NCI-H748 (cell line): ENCODE measurements around the gene ANO4.
"Not testable (repeated sequence)": the region's sequence is repeated elsewhere in the genome, so short reads cannot be mapped to it uniquely, and the experiment has no call there.

Source experiments
- DNase-seq: peaks from one replicate; lab custom pipeline; 2025; ENCODE audit not compliant: unreplicated experiment; lab: John Stamatoyannopoulos, UW

Gene ANO4

GRCh38 chr12:100868487-100868886 lies 73.9 kb downstream of the ANO4 start:
- no peak for DNase-seq

DNA sequence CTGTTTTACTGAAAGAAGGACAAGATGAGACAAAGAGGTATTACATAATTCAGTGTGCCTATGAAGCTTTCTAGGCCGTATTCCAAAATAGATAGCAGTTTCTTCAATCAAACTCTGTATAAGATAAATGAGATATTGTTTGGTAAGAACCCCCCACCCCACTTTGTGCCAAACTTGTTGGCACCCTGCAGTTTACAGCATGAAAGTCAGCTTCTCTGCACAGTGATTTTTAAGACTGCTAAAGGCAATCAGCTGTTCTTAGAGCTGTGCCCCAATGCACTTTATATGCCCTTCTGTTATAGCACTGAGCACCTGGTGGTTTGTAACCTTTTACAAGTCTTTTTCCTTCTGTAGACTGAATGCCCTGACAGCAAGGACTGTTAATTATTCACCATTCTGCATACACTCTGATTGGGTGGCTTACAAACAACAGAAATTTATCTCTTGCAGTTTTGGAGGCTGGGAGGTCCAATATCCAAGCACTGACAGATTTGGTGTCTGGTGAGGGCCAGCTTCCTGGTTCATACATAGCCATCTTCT lies 76.7 kb downstream of the ANO4 start:
- no peak for DNase-seq

- no peak for DNase-seq
These were observed 80.6 kb downstream of the ANO4 start for GRCh38 chr12:100875156-100875555.

DNA sequence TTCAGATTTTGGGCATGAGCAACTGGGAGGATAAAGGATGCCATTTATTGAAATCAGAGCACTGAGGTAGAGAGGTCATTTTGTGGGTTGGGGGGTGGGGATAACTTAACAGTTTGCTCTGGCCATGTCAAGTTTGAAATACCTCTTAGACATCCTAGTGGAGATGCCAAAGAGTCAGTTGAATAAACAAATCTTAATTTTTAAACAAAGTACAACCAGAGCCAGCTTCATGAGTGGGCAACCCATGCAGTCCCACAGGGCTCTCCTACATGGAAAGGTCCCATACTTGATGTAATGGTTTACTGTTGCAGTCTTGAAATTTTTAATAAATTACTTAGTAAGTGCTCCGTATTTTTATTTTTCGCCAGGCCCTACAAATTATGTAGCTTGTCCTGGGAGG lies 81.2 kb downstream of the ANO4 start:
- no peak for DNase-seq

- DNase-seq = no peak
These were observed 83.2 kb downstream of the ANO4 start for GRCh38 chr12:100877776-100878175.

- no peak for DNase-seq
These were observed 100.6 kb downstream of the ANO4 start for GRCh38 chr12:100895192-100895591.

GRCh38 chr12:100896192-100896591 lies 101.6 kb downstream of the ANO4 start:
- DNase-seq = no peak

- no peak for DNase-seq
These were observed 102.7 kb downstream of the ANO4 start for GRCh38 chr12:100897240-100897639.

DNA sequence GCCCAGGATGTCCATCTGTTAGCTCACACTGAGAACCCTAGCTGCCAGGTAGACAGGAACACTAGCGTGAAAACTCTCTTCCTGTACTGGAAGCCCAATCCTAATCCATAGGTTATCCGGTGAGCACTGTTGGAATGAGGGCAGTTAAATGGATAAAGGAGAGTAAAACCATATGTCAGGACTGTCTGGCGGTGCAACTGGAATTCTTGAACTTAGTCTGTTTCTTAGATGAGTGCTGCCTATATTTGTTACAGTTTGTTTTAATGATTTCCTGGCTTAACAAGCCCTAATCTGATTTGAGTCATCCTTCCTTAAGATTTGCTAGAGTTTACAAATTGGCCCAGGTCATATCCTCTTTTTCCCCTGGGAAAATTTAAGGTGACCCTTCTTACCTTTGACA lies 104.7 kb downstream of the ANO4 start:
- DNase-seq = no peak

- DNase-seq = no peak
These were observed 106.2 kb downstream of the ANO4 start for GRCh38 chr12:100900808-100901207.

DNA sequence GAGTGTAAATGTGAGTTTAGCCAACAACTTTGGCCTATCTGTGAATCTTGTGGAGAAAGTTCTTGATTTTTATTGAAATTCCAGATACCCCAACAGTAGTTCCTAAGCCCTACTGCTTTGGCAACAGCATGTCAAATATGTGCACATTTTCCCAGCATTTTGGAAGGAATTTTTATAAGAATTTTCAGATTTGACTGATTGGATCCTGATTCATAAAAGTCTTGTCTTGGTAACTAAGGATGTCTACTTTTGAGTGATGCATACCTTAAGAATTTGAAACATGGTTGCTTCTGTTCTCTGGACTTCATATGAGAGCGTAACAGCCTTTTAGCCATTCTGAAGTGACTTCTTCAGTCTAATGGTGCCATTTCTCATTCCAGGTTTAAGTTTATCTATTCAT lies 106.7 kb downstream of the ANO4 start:
- DNase-seq = no peak

DNA sequence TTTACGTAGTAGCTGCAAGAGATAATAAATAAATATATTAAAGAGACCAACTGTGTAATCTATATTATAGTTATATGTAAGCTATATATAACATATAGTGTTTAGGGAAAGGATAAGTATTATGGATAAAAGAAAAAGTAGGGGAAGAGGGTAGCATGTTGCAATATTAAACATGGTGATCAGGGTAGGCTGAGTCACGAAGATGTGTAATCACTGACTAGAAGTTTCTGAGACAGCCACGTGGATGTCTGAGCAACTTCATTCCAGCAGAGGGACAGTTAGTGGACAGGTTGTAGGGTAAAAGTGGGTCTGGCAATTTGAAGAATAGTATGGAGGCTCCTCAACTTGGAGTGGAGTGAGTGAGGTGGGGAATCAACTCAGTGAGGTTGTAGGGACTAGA lies 109.7 kb downstream of the ANO4 start:
- no peak for DNase-seq

DNA sequence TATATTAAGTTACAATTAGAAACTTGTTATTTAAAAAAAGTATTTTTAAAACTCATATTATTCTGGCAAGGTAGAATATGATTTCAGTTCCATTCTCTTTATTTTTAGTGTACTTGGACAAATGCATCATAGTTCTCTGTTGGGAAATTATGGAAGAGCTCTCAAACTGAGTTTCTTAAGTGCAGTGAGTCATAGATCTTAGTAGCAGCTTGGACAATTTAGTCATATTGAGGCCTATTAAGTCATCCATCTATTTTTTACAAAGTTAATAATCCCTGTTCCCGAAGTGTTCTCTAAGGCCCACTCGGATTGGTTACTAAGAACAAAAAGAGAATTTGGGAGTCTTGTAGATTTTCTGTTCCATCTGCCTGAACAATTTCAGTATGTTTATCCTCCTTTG lies 113.9 kb downstream of the ANO4 start:
- no peak for DNase-seq

DNA sequence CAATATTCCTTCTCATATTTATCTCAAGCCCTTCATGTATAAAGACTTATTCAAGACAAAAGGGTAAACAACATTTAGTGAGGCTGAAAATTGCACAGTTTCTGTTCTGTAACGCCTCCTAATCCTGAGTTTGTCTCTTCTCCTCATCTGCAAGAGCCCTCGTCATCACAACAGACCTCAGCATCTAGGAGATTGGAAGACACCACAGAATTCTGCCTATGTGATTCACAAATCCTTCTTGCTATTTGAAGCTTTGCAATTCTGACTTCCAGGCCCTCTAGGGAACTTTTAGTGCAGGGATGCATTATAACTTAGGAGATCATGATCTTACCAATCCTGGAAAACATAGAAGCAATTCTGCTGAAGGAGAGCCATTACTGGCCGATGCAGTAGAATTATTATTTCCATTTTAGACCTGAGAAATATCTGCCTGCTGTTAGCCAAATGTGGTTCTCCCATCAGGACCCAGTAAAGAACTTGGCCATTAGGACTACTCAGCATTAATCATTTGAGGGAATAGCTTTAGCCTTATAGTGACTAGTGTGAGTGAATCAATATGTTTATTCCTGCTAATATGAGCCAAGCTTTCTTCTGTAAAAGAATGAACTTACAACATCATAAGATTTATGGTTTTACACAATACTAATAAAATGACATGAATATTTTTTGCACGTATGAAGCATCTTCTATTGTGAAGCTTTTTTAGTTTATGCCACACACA lies 119.5 kb downstream of the ANO4 start:
- DNase-seq = no peak

- no peak for DNase-seq
These were observed 124.5 kb downstream of the ANO4 start for GRCh38 chr12:100919116-100919515.

GRCh38 chr12:100920493-100920892 lies 125.9 kb downstream of the ANO4 start:
- DNase-seq = no peak

DNA sequence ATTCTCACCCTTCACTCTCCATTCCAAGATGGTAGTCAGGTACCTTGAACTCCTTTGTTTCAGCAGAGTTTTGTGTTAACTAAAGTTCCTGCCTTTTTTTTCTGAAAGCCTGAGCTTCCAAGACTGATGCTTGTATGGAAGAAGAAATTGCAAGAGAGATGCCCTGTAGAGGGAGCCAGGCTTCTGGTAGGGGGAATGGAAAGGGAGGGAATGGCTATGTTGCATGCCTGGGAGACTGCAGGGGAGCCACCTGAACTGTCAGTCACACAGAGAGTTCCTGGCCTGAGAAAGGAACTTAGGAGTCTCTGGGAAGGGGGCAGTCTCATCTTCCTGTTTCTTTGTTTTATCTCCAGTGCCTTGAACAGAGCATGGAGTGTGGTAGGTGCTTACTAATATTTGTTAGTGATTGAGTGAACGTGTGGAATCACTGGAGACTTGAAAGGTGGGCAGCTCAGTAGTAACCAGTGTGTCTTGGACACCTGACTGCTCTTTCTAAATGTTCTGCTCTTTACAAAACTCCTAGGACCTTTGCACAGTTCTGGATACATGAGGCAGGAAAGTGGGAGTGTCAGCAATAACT lies 132.2 kb downstream of the ANO4 start:
- peak; percentile 14 for DNase-seq

GRCh38 chr12:100927826-100928225 lies 133.2 kb downstream of the ANO4 start:
- no peak for DNase-seq

DNA sequence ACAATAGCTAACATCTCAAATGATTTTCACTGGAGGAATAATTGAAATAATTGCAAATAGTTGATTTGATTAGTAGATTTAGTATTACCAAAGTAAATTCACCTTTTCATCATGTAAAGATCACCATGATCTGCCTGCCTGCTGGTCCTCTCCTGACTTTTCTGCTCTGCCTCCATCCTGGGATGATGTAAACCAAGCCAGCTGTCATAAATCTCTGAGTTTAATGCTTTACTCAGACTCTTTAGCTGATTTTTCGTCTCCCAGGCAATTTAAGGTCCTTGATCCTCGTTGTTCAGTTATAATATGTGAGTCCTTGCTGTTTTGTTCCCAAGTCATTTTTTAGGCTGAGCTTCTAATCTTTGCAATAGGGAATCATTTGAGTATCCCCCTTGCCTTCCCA lies 138.0 kb downstream of the ANO4 start:
- DNase-seq = no peak

DNA sequence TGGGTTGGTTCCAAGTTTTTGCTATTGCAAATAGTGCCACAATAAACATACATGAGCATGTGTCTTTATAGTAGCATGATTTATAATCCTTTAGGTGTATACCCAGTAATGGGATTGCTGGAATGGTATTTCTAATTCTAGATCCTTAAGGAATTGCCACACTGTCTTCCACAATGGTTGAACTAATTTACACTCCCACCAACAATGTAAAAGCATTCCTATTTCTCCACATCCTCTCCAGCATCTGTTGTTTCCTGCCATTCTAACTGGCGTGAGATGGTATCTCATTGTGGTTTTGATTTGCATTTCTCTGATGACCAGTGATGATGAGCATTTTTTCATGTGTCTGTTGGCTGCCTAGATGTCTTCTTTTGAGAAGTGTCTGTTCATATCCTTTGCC lies 139.0 kb downstream of the ANO4 start:
- not testable (repeated sequence) for DNase-seq

DNA sequence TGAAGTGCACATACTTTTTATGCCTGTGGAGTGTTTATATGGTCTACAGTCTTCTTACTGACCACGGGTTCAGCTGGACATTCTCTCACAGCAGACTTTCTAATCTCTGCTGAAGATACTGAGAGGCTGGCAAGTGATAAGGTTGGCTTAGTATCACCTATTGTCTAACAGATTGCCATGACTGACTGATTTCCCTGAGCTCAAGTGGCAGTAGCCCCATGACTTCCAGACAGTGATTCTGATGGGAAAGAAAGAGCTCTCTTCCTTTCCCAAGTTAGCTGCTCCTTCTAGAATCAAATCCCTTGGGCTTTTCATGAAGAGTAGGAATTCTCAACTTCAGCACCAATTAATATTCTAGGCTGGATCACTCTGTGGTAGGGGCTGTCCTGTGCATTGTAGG lies 141.4 kb downstream of the ANO4 start:
- DNase-seq = no peak

- DNase-seq = no peak
These were observed 142.1 kb downstream of the ANO4 start for GRCh38 chr12:100936661-100937060.

- no peak for DNase-seq
These were observed 145.9 kb downstream of the ANO4 start for GRCh38 chr12:100940503-100940902.
